NT2/D1 (cell line): Measurements from ENCODE around the gene FBRSL1.
A peak's percentile ranks its signal among the peaks of the same experiment; 100 is the strongest.

ENCODE experiments used
- DNase-seq: peaks from one replicate; pipeline ENCODE4 v3.0.0-alpha.2; 2011; ENCODE audit warnings: low read depth, low spot score
- H3K27me3 ChIP-seq: 2 replicates; pipeline ENCODE4 v1.6.0; 2011; ENCODE audit warnings: mild to moderate bottlenecking; ENCODE audit not compliant: insufficient read length, insufficient read depth
- H3K36me3 ChIP-seq: 2 replicates; pipeline ENCODE4 v1.6.1; 2011; ENCODE audit warnings: mild to moderate bottlenecking, low read length, mixed read lengths; ENCODE audit not compliant: insufficient read depth, insufficient read length
- H3K4me1 ChIP-seq: 2 replicates; pipeline ENCODE4 v1.5.1; 2011; ENCODE audit not compliant: insufficient read depth, insufficient read length
- H3K4me3 ChIP-seq: 2 replicates; pipeline ENCODE4 v1.5.1; 2011; ENCODE audit warnings: low read depth; ENCODE audit not compliant: insufficient read length
- H3K9ac ChIP-seq: 2 replicates; pipeline ENCODE4 v1.6.0; 2011; ENCODE audit warnings: low read depth; ENCODE audit not compliant: insufficient read length
- H3K9me3 ChIP-seq: 2 replicates; pipeline ENCODE4 v1.5.1; 2011; ENCODE audit warnings: mild to moderate bottlenecking, low read length; ENCODE audit not compliant: insufficient read depth
- SUZ12 ChIP-seq: IDR thresholded peaks from 2 replicates; pipeline ENCODE4 v1.6.1; 2011; ENCODE audit not compliant: insufficient read length, insufficient read depth; ENCODE audit errors: extremely low read depth
- YY1 ChIP-seq: IDR thresholded peaks from 2 replicates; pipeline ENCODE4 v1.6.1; 2011; ENCODE audit not compliant: insufficient read length, insufficient read depth
- ZNF274 ChIP-seq: IDR thresholded peaks from 2 replicates; pipeline ENCODE4 v1.6.1; 2011; ENCODE audit warnings: mild to moderate bottlenecking, low read depth, low read length

FBRSL1 gene

DNA sequence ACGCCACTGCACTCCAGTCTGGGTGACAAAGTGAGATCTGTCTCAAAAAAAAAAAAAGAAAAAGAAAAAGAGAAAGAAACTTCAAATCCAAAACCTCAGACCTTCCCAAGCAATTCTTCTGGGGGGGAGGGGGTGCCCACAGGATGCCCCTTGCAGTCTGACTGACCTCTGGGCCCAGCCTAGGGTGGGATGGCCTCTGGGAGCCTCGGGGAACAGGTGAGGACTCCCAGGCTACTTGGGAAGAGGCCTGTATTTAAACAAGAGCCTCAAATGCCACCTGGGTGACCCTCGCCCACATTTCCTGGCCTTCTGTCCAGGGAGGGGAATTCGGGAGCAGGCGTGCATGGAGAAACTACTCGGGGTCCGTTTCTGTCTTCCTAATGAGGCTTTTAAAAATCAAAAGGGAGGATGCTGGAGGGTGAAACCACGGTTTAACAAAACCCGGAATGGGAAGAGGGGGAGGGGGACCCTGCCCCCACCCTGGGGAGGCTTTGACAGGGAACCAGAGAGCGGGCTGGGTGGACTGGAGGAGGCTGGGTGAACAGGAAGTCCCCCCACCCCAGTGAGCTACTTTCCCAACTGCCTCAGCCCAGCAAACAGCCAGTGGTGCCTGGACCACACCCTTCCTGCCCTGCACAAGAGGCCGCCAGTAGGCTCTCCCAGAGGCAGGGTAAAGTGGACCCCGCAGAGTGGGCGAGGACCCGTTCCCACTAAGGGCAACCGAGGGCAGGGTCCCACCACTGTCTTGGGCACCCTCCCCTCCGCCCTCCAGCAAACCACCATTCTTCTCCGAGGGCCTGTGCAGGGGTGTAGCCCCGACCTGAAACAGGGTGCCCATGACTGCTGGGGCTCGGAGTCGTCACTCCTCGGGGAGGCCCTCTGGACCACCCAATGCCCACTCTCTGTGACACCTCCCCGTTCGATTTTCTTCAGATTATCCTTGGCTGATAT, 1.5 kb upstream of the FBRSL1 start:
- Histone ChIP-seq H3K4me3 (peak overlapping the region; percentile 46), H3K4me1 (peaks cover 28% of the 10 kb centered on the region), H3K27me3 (peaks cover 79% of the 10 kb centered on the region), H3K9ac (peak overlapping the region; percentile 76), H3K9me3 (no peaks in the 10 kb centered on the region), H3K36me3 (peaks cover 20% of the 10 kb centered on the region)
- TF ChIP-seq SUZ12 (no peak), YY1 (no peak), ZNF274 (no peak)
- DNase-seq, result no peak

DNA sequence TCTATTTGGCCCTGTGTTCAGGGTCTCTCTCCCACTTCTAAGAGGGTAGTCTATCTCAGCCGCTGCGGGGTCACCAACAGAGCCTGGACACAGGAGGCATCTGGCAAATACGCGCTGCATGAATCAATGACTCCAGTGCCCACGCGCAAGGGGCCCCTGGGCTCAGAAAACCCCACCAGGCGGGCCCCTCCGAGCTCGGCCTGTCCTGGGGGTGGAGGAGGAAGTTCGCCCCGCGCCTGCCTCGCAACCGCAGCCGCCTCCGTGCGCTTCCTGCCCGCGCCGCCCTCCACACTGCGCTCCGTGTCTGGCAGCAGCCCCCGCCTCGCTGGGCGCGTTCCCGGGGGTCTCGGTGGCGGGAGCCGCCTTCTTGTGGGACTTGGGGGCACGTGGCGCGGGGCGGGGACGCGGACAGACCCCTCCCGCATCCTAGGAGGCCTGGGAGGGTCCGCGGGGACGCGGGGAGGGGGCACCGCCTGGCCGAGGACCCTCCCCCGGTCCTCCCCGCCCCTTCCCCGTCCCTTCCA, 811 bp upstream of the FBRSL1 start:
- Histone ChIP-seq H3K4me3 (peak overlapping the region; percentile 46), H3K36me3 (peaks cover 20% of the 10 kb centered on the region), H3K27me3 (peaks cover 74% of the 10 kb centered on the region), H3K9ac (peak overlapping the region; percentile 76), H3K4me1 (peaks cover 31% of the 10 kb centered on the region), H3K9me3 (no peaks in the 10 kb centered on the region)
- TF ChIP-seq SUZ12, result peak; percentile 61
- TF ChIP-seq ZNF274, result no peak
- no peak for DNase-seq

DNA sequence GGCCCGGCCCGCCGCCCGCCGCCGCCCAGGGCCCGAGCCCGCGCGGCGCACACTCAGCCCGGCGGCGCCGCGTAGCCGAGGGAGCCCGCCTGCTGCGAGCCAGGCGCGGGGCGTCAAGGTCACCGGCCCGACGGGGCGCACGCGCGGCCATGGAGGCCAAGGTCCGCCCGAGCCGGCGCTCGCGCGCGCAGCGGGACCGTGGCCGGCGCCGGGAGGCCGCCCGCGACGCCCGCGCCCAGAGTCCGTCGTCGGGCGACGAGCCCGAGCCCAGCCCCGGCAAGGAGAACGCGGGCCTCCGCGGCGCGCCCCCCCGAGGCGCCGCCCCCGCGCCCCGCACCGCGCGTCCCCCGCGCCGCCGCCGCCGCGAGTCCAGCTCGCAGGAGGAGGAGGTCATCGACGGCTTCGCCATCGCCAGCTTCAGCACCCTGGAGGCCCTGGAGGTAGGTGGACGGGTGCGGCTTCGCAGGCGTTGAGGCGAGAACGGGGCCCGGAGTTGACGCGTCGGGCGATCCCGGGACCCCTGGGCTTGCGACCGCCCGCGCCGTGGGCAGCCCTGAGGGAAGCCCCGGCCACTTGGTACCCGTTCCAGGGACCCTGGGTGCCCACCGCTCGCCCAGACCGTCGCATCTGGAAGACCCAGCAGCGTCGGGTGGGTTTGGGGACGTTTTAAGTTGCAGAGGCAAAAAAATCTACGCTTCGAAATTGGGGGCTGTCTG, 629 bp downstream of the FBRSL1 start:
- peak overlapping the region; percentile 92 for H3K9ac ChIP-seq
- no peak for DNase-seq
- peak overlapping the region; percentile 79 for H3K4me3 ChIP-seq

GRCh38 chr12:132491138-132491663, 1.2 kb downstream of the FBRSL1 start:
- TF ChIP-seq ZNF274, result no peak
- TF ChIP-seq SUZ12, result no peak
- no peak for TF ChIP-seq YY1
- no peak for DNase-seq

More for the DNA sequence above, 629 bp downstream of the FBRSL1 start:
- no peaks in the 10 kb centered on the region for H3K9me3 ChIP-seq
- H3K36me3 ChIP-seq, result peaks cover 20% of the 10 kb centered on the region
- peaks cover 60% of the 10 kb centered on the region for H3K27me3 ChIP-seq
- peaks cover 34% of the 10 kb centered on the region for H3K4me1 ChIP-seq
- TF ChIP-seq SUZ12, result no peak
- TF ChIP-seq YY1, result no peak
- TF ChIP-seq ZNF274, result no peak

DNA sequence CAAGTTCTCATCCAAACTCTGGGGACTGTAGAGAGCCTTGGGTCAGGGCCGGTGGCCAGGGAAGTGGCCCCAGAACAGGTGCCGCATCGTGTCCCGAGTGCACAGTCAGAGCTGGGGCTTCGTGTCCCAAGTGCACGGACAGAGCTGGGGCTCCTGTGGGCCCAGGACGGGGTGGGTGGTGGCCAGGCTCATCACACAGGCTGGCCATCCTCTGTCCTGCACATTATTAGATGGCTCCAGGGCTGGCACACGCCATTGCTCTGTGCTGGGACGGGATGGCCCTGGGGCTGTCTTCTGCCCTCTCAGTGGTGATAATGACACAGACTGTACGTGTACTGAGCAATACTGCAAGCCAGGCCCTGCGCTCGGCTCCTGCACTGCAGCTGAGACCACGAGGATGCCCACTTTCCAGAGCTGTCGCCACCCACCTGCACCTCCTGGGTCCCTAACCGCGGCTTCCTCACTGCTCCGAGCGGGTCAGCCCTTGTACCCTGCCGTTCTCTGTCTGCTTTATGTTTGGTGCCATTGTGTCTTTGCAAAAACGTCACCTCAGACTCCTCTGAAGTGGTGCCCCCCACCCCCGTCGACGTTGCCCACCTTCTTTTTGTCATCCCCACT, 1.9 kb downstream of the FBRSL1 start:
- H3K9me3 ChIP-seq, result no peaks in the 10 kb centered on the region
- peak overlapping the region; percentile 92 for H3K9ac ChIP-seq
- DNase-seq, result no peak
- TF ChIP-seq ZNF274 (no peak), SUZ12 (no peak), YY1 (no peak)
- H3K36me3 ChIP-seq, result peaks cover 20% of the 10 kb centered on the region
- H3K4me3 ChIP-seq, result peak overlapping the region; percentile 79
- peaks cover 47% of the 10 kb centered on the region for H3K27me3 ChIP-seq
- peaks cover 37% of the 10 kb centered on the region for H3K4me1 ChIP-seq

More at GRCh38 chr12:132491138-132491663, 1.2 kb downstream of the FBRSL1 start:
- Histone ChIP-seq H3K9me3 (no peaks in the 10 kb centered on the region), H3K4me1 (peaks cover 37% of the 10 kb centered on the region), H3K27me3 (peaks cover 54% of the 10 kb centered on the region), H3K36me3 (peaks cover 20% of the 10 kb centered on the region), H3K9ac (peak overlapping the region; percentile 92), H3K4me3 (peak overlapping the region; percentile 79)

DNA sequence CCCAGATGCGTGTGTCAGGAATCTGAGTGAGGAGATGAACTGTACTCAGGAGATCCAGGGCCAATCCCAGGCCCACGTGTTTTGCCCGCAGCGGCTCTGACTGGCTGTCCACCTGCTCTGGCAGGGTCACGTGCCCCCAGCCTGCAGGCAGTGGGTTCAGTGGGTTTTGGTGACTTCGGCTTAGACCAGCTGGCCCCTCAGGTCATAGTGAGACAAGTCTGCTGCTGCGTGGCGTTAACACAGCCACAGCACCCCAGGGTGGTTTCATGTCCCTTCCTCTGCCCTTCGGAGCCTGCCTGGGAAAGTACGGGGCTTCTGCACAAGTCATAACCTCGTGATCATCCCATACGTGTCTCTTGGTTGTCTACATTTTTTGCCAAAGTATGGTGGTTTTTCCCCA, 2.6 kb downstream of the FBRSL1 start:
- Histone ChIP-seq H3K4me3 (no peak overlapping the region), H3K9ac (peak overlapping the region; percentile 21), H3K9me3 (no peaks in the 10 kb centered on the region), H3K27me3 (peaks cover 40% of the 10 kb centered on the region), H3K36me3 (peaks cover 20% of the 10 kb centered on the region), H3K4me1 (peaks cover 39% of the 10 kb centered on the region)
- no peak for DNase-seq
- TF ChIP-seq ZNF274 (no peak), SUZ12 (no peak), YY1 (no peak)
